GM12878 (cell line): Measurements from ENCODE around the gene LRRC47. TPM values are rescaled to one million over a fixed set of nuclear protein-coding genes. Genes with fewer than 3 reads are reported as not detected.

Source experiments
- ATAC-seq: fragments of 200-7000 bp; cut with Tn5 transposase; 3 replicates; pipeline ENCODE4 v1.9.1; 2020; ENCODE audit warnings: mild to moderate bottlenecking, moderate library complexity
- BruUV-seq: library from RNA; stranded (reverse); fragments of 400-500 nt; replicated peaks from 2 replicates; lab custom pipeline; 2021; lab: Mats Ljungman, UMichigan
- CTCF ChIA-PET: fragments of 300-600 bp; sonication (Branson Sonifier 250); formaldehyde crosslinking; extraction: SDS; loops from one replicate; lab custom pipeline; 2021; ENCODE audit warnings: inconsistent platforms; lab: Yijun Ruan, JAX
- POLR2A ChIA-PET: fragments of 350-600 bp; formaldehyde crosslinking; extraction: SDS; loops from one replicate; lab custom pipeline; 2021; ENCODE audit warnings: inconsistent platforms; lab: Charles Lee
- RAD21 ChIA-PET: fragments of 300-600 bp; sonication (Branson Sonifier 250); formaldehyde crosslinking; loops from one replicate; lab custom pipeline; 2023; ENCODE audit warnings: antibody characterized with exemption; ENCODE audit not compliant: unreplicated experiment; lab: Charles Lee
- SMC1A ChIA-PET: fragments of 300-600 bp; sonication (Branson Sonifier 250); formaldehyde crosslinking; loops from one replicate; lab custom pipeline; 2023; ENCODE audit not compliant: unreplicated experiment, uncharacterized antibody; lab: Charles Lee
- DNase-seq: peaks from one replicate; pipeline ENCODE4 v3.0.0-alpha.2; 2011; ENCODE audit warnings: low read depth, low spot score
- FAIRE-seq: peaks from 3 replicates; lab custom pipeline; 2011; peaks lifted over from hg19 to GRCh38; lab: Jason Lieb, UNC
- H2AFZ ChIP-seq: 2 replicates; pipeline ENCODE4 v1.6.0; 2011; ENCODE audit warnings: low read depth, low read length, control low read depth; ENCODE audit not compliant: control insufficient read depth
- H3K27ac ChIP-seq: 2 replicates; pipeline ENCODE4 v1.5.1; 2011; ENCODE audit warnings: control low read depth; ENCODE audit not compliant: control insufficient read depth, insufficient read depth
- H3K27me3 ChIP-seq, 2 experiments: replicated peaks in 1 of 2; 2 replicates each; pipeline versions ENCODE4 v1.6.0 to v1.6.1; 2011; ENCODE audit warnings: low read length in 1 of 2; ENCODE audit not compliant: control insufficient read depth in 2 of 2, insufficient read depth in 2 of 2
- H3K36me3 ChIP-seq, 2 experiments: 2 replicates each; pipeline ENCODE4 v1.5.1; 2011; ENCODE audit warnings: low read length in 1 of 2; ENCODE audit not compliant: control insufficient read depth in 2 of 2, insufficient read depth in 2 of 2
- H3K4me1 ChIP-seq: 2 replicates; pipeline ENCODE4 v1.6.1; 2011; ENCODE audit warnings: mild to moderate bottlenecking, low read length, moderate library complexity, mixed read lengths; ENCODE audit not compliant: control insufficient read depth, insufficient read depth
- H3K4me2 ChIP-seq: 2 replicates; pipeline ENCODE4 v1.6.0; 2011; ENCODE audit warnings: control low read depth; ENCODE audit not compliant: control insufficient read depth, insufficient read depth
- H3K4me3 ChIP-seq: fragments of 200-600 bp; sonication (generic); 2 replicates; pipeline ENCODE4 v1.5.1; 2016
- H3K79me2 ChIP-seq: 2 replicates; pipeline ENCODE4 v1.6.0; 2011; ENCODE audit warnings: low read length; ENCODE audit not compliant: control insufficient read depth, insufficient read depth
- H3K9ac ChIP-seq: 2 replicates; pipeline ENCODE4 v1.8.0; 2011; ENCODE audit warnings: low read length, control low read depth, mixed read lengths; ENCODE audit not compliant: control insufficient read depth, insufficient read depth
- H3K9me3 ChIP-seq: replicated peaks from 3 replicates; pipeline ENCODE4 v1.5.1; 2011; ENCODE audit warnings: mild to moderate bottlenecking, low read length; ENCODE audit not compliant: control insufficient read depth, insufficient read depth
- H4K20me1 ChIP-seq: 2 replicates; pipeline ENCODE4 v1.6.0; 2011; ENCODE audit not compliant: control insufficient read depth, insufficient read depth
- ASH2L ChIP-seq: fragments of 300-600, 200-600 bp; sonication (generic); IDR thresholded peaks from 2 replicates; pipeline ENCODE4 v1.6.1; 2017; ENCODE audit warnings: low read depth, mild to moderate bottlenecking, borderline replicate concordance
- BCL3 ChIP-seq: IDR thresholded peaks from 2 replicates; pipeline ENCODE4 v1.6.1; 2011; ENCODE audit warnings: borderline replicate concordance, low read depth, mild to moderate bottlenecking, moderate library complexity, low read length; ENCODE audit not compliant: insufficient read depth, poor library complexity, severe bottlenecking
- HDGF ChIP-seq: fragments of 450-650 bp; IDR thresholded peaks from 2 replicates; pipeline ENCODE4 v1.6.1; 2016; ENCODE audit warnings: antibody characterized with exemption
- MLLT1 ChIP-seq: fragments of 450-650 bp; IDR thresholded peaks from 2 replicates; pipeline ENCODE4 v1.6.1; 2016; ENCODE audit warnings: mild to moderate bottlenecking
- NRF1 ChIP-seq: conservative IDR thresholded peaks from 2 replicates; pipeline ENCODE4 v1.6.1; 2011; ENCODE audit warnings: mild to moderate bottlenecking, low read depth, low read length, improper control_type of control experiment
- PAX5 ChIP-seq: IDR thresholded peaks from 2 replicates; pipeline ENCODE4 v1.6.1; 2011; ENCODE audit warnings: low read depth, low read length, borderline replicate concordance
- SMAD5 ChIP-seq: IDR thresholded peaks from 2 replicates; pipeline ENCODE4 v1.6.1; 2016; ENCODE audit warnings: antibody characterized with exemption, low read depth
- ZNF274 ChIP-seq: IDR thresholded peaks from one replicate; pipeline ENCODE4 v1.8.0; 2011; ENCODE audit not compliant: insufficient read length, insufficient read depth
- ZNF384 ChIP-seq: IDR thresholded peaks from 2 replicates; pipeline ENCODE4 v1.6.1; 2012; ENCODE audit warnings: low read depth, mild to moderate bottlenecking, low read length, improper control_type of control experiment, borderline replicate concordance
- WGBS: methylation state at CpG from one replicate; pipeline ENCODE4 v1.1.6; 2016; ENCODE audit warnings: low lambda C conversion rate; ENCODE audit not compliant: insufficient replicate concordance, insufficient coverage; ENCODE audit errors: missing lambda C conversion rate; 5-methylcytosine and 5-hydroxymethylcytosine counted together
- in situ Hi-C: fragments of 300-500 bp; cut with MboI; formaldehyde crosslinking; loops from 9 replicates; pipeline ENCODE4 v1.14.3; 2018; ENCODE audit warnings: mixed read lengths
- intact Hi-C: fragments of 100-400 bp; cut with micrococcal nuclease; formaldehyde crosslinking; loops from one replicate; pipeline ENCODE4 v1.14.2; 2022; ENCODE audit not compliant: unreplicated experiment
- polyA plus RNA-seq, 11 experiments: library from polyadenylated mRNA; depleted of rRNA in 4 of 11; unstranded in 6 of 11; stranded (reverse) in 5 of 11; fragments of >200 nt; fragmentation: Nextera tagmentation in 4 of 11; fragmentation: Illumina TruSeq in 1 of 11; extraction: Ambion mirVana in 4 of 11; extraction: Trizol in 1 of 11; gene quantifications; 1 replicate in 1 of 11; 2 replicates in 10 of 11; pipeline versions ENCODE4 v1.2.1 to v1.2.3, GENCODE V29; 2011 to 2016; ENCODE audit warnings: inconsistent platforms in 2 of 11, missing spikeins in 2 of 11, low read depth in 1 of 11
- total RNA-seq, 4 experiments: library from RNA; depleted of rRNA in 3 of 4; stranded (reverse); fragments of >200 nt in 3 of 4; fragmentation: Illumina TruSeq in 1 of 4; extraction: Trizol in 1 of 4; gene quantifications; 2 replicates each; pipeline versions ENCODE4 v1.2.1 to v1.2.3, GENCODE V29; 2013 to 2021

Gene LRRC47
- total and polyA plus RNA-seq, 10 of the 15 experiments (the other 5 are each of a cell fraction or from before 2014, with no cell fraction given), result 2.5 to 34.6 (median 18.2) TPM

- TF ChIP-seq MLLT1, result no peak
- TF ChIP-seq ASH2L, result no peak
- TF ChIP-seq, all 136 proteins: peak for 0
Observed at GRCh38 chr1:3821908-3822307, 25.6 kb upstream of the LRRC47 start (continued).

- CTCF ChIA-PET, result no interaction called here
- FAIRE-seq (no peak), ATAC-seq (no peak), DNase-seq (no peak)
- POLR2A ChIA-PET, result no interaction called here
- RAD21 ChIA-PET, result no interaction called here
- Histone ChIP-seq H3K9me3 (no peaks in the 10 kb centered on the region), H4K20me1 (no peaks in the 10 kb centered on the region), H3K4me2 (no peak overlapping the region), H3K4me1 (no peaks in the 10 kb centered on the region), H3K36me3 (peaks cover 0 to 4% of the 10 kb centered on the region in 2 experiments; a peak in 3 of 4 replicates), H3K9ac (no peak overlapping the region), H3K79me2 (no peaks in the 10 kb centered on the region), H3K27ac (no peak overlapping the region), H2AFZ (no peak overlapping the region), H3K4me3 (no peak overlapping the region), H3K27me3 (no peaks in the 10 kb centered on the region)
- WGBS, result 84% methylated on average over 13 of the region's 13 CpGs
- TF ChIP-seq ZNF274, result no peak
- TF ChIP-seq HDGF, result no peak
- no peak for TF ChIP-seq PAX5
- no peak for TF ChIP-seq SMAD5
- no peak for TF ChIP-seq ZNF384
- TF ChIP-seq NRF1, result no peak
- no peak for TF ChIP-seq BCL3
- SMC1A ChIA-PET, result no interaction called here
- in situ Hi-C loops (no loop called here), intact Hi-C loops (no loop called here)
- BruUV-seq, result no TSS peak
Observed at GRCh38 chr1:3821447-3821846, 25.1 kb upstream of the LRRC47 start.
